NCI-H2081 treated with DMSO at 0.1 percent for 48 hours (cell line): ENCODE data around the gene DNMT3L.
"Not testable (repeated sequence)": the region's sequence is repeated elsewhere in the genome, so short reads cannot be mapped to it uniquely, and the experiment has no call there.

Experiments used
- DNase-seq: peaks from one replicate; lab custom pipeline; 2025; lab: John Stamatoyannopoulos, UW

Gene DNMT3L

GRCh38 chr21:44261675-44262295 lies at the start of gene DNMT3L:
Gene DNMT3L (minus strand): TSS chr21:44261897. CDS start chr21:44261259, 638 bp downstream.
- no peak for DNase-seq

GRCh38 chr21:44310628-44311507 lies 49.2 kb upstream of the DNMT3L start:
- DNase-seq, result no peak

- DNase-seq, result no peak
Measured at GRCh38 chr21:44306936-44307704, 45.4 kb upstream of the DNMT3L start.

- DNase-seq, result no peak
Measured at GRCh38 chr21:44305691-44306090, 44.0 kb upstream of the DNMT3L start.

GRCh38 chr21:44304877-44305293 lies 43.2 kb upstream of the DNMT3L start:
- no peak for DNase-seq

- no peak for DNase-seq
Measured at GRCh38 chr21:44304011-44304616, 42.4 kb upstream of the DNMT3L start.

GRCh38 chr21:44303490-44303981 lies 41.8 kb upstream of the DNMT3L start:
- DNase-seq, result no peak

GRCh38 chr21:44302573-44303401 lies 41.1 kb upstream of the DNMT3L start:
- DNase-seq, result not testable (repeated sequence)

- no peak for DNase-seq
Measured at GRCh38 chr21:44301961-44302406, 40.3 kb upstream of the DNMT3L start.

GRCh38 chr21:44301141-44301540 lies 39.4 kb upstream of the DNMT3L start:
- no peak for DNase-seq

GRCh38 chr21:44300262-44300959 lies 38.7 kb upstream of the DNMT3L start:
- no peak for DNase-seq

- DNase-seq, result no peak
Measured at GRCh38 chr21:44299458-44300261, 38.0 kb upstream of the DNMT3L start, which contains the start of gene PFKL. Gene PFKL (plus strand): TSS chr21:44300053. CDS start chr21:44300106, 53 bp downstream.

- no peak for DNase-seq
Measured at GRCh38 chr21:44299085-44299457, 37.4 kb upstream of the DNMT3L start.

- DNase-seq, result no peak
Measured at GRCh38 chr21:44298301-44298700, 36.6 kb upstream of the DNMT3L start.

GRCh38 chr21:44297525-44298290 lies 36.0 kb upstream of the DNMT3L start:
- DNase-seq, result no peak

- no peak for DNase-seq
Measured at GRCh38 chr21:44296916-44297315, 35.2 kb upstream of the DNMT3L start.

GRCh38 chr21:44296103-44296519 lies 34.4 kb upstream of the DNMT3L start:
- no peak for DNase-seq

- DNase-seq, result no peak
Measured at GRCh38 chr21:44295646-44296045, 33.9 kb upstream of the DNMT3L start.

- no peak for DNase-seq
Measured at GRCh38 chr21:44295163-44295573, 33.5 kb upstream of the DNMT3L start.
